Epithelial cell of proximal tubule (primary cell): ENCODE data around the gene TMEM131. TPM values are rescaled to one million over a fixed set of nuclear protein-coding genes. Genes with fewer than 3 reads are reported as not detected.

ENCODE experiments used
- DNase-seq: peaks from one replicate; pipeline ENCODE4 v3.0.0-alpha.2; 2011; ENCODE audit warnings: low read depth
- H3K4me3 ChIP-seq: 2 replicates; pipeline ENCODE4 v1.5.1; 2011; ENCODE audit warnings: low read depth, mild to moderate bottlenecking, low read length
- CTCF ChIP-seq: conservative IDR thresholded peaks from 2 replicates; pipeline ENCODE4 v1.5.1; 2012; ENCODE audit warnings: low read depth, mild to moderate bottlenecking, low read length
- total RNA-seq: library from RNA; depleted of rRNA; stranded (reverse); fragments of >200 nt; gene quantifications from 2 replicates; pipeline ENCODE4 v1.2.3, GENCODE V29; 2015

The TMEM131 gene
- total RNA-seq, 1 donor from 2014 or later: 16.0 TPM

DNA sequence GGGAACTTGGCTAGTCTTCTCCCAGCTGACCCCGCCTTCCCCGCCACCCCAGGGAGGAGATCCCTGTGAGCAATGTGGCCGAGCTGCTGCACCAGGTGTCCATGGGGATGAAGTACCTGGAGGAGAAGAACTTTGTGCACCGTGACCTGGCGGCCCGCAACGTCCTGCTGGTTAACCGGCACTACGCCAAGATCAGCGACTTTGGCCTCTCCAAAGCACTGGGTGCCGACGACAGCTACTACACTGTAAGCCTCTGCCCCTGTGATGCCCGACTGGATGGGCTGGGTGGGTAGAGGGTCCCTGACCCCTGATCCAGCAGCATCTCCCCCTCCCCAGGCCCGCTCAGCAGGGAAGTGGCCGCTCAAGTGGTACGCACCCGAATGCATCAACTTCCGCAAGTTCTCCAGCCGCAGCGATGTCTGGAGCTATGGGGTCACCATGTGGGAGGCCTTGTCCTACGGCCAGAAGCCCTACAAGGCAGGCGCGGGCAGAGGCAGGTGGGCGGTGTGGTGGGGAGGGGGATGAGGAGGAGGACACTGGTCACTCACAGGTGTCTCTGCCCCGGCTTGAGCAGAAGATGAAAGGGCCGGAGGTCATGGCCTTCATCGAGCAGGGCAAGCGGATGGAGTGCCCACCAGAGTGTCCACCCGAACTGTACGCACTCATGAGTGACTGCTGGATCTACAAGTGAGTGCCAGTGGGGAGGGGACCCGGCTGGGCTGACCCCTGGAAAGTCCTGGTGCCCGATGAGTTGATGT is 258.1 kb downstream of the TMEM131 start:
- no peak for TF ChIP-seq CTCF
- no peak overlapping the region for H3K4me3 ChIP-seq
- DNase-seq: no peak

- no peak for TF ChIP-seq CTCF
- no peak for DNase-seq
- H3K4me3 ChIP-seq: no peak overlapping the region
These were observed 259.0 kb downstream of the TMEM131 start for GRCh38 chr2:97736608-97737330.

DNA sequence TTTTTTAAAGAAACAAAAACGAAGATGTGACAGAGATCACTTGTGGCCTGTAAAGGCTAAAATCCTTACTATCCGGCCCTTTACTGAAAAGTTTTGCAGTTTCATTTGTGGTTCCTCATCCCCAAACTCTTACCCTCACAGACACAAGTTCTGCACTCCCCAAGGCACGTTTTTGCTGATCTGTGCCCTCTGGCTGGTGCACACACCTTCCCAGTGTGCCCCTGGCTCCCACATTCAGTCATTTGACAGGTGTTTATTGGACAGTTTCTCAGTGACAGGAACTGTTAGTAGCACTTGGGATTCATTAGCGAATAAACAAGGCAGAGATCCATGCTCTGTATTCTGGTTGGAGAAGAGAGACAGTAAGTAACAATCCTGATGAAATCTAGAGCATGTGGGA is 259.6 kb downstream of the TMEM131 start:
- DNase-seq: no peak
- no peak overlapping the region for H3K4me3 ChIP-seq
- no peak for TF ChIP-seq CTCF

- DNase-seq: no peak
- TF ChIP-seq CTCF: no peak
- no peak overlapping the region for H3K4me3 ChIP-seq
These were observed 260.6 kb downstream of the TMEM131 start for GRCh38 chr2:97735161-97735561.

- no peak overlapping the region for H3K4me3 ChIP-seq
- no peak for DNase-seq
- TF ChIP-seq CTCF: no peak
These were observed 261.4 kb downstream of the TMEM131 start for GRCh38 chr2:97734061-97735051.

GRCh38 chr2:97733341-97734035 is 262.3 kb downstream of the TMEM131 start:
- no peak for DNase-seq
- no peak for TF ChIP-seq CTCF
- H3K4me3 ChIP-seq: no peak overlapping the region
